GF-D8 (cell line): ENCODE results near the gene RAB27A.
A peak's percentile ranks its signal among the peaks of the same experiment; 100 is the strongest.
"Not testable (repeated sequence)": the region's sequence is repeated elsewhere in the genome, so short reads cannot be mapped to it uniquely, and the experiment has no call there.

ENCODE experiments used
- DNase-seq: peaks from one replicate; lab custom pipeline; 2025; lab: John Stamatoyannopoulos, UW

RAB27A gene

GRCh38 chr15:55281517-55282228, 7.9 kb downstream of the RAB27A start:
- DNase-seq = no peak

- not testable (repeated sequence) for DNase-seq
Observed at GRCh38 chr15:55280589-55280988, 9.0 kb downstream of the RAB27A start.

GRCh38 chr15:55279746-55280351, 9.8 kb downstream of the RAB27A start:
- DNase-seq = no peak

GRCh38 chr15:55279100-55279745, 10.4 kb downstream of the RAB27A start:
- DNase-seq = no peak

- no peak for DNase-seq
Observed at GRCh38 chr15:55277715-55278114, 11.9 kb downstream of the RAB27A start.

GRCh38 chr15:55277116-55277564, 12.5 kb downstream of the RAB27A start:
- DNase-seq = peak; percentile 74

- no peak for DNase-seq
Observed at GRCh38 chr15:55276324-55276723, 13.3 kb downstream of the RAB27A start.

GRCh38 chr15:55270291-55270690, 19.3 kb downstream of the RAB27A start:
- no peak for DNase-seq

- DNase-seq = no peak
Observed at GRCh38 chr15:55268176-55268695, 21.4 kb downstream of the RAB27A start.

GRCh38 chr15:55267401-55268175, 22.0 kb downstream of the RAB27A start:
- peak; percentile 64 for DNase-seq

- no peak for DNase-seq
Observed at GRCh38 chr15:55266547-55266946, 23.1 kb downstream of the RAB27A start.

- DNase-seq = no peak
Observed at GRCh38 chr15:55260562-55261131, 29.0 kb downstream of the RAB27A start.

- no peak for DNase-seq
Observed at GRCh38 chr15:55257938-55258337, 31.7 kb downstream of the RAB27A start.

GRCh38 chr15:55257012-55257670, 32.5 kb downstream of the RAB27A start:
- no peak for DNase-seq

GRCh38 chr15:55256281-55257011, 33.2 kb downstream of the RAB27A start:
- DNase-seq = no peak

GRCh38 chr15:55255714-55256113, 33.9 kb downstream of the RAB27A start:
- no peak for DNase-seq

GRCh38 chr15:55254916-55255679, 34.5 kb downstream of the RAB27A start:
- no peak for DNase-seq

- no peak for DNase-seq
Observed at GRCh38 chr15:55253580-55253979, 36.0 kb downstream of the RAB27A start.

- DNase-seq = not testable (repeated sequence)
Observed at GRCh38 chr15:55252201-55252600, 37.4 kb downstream of the RAB27A start.

- DNase-seq = peak; percentile 47
Observed at GRCh38 chr15:55250941-55251340, 38.7 kb downstream of the RAB27A start.
